ENCODE measurements around the gene ARHGAP40. TPM values are rescaled to one million over a fixed set of nuclear protein-coding genes. Genes with fewer than 3 reads are reported as not detected.

The ARHGAP40 gene
- total and polyA plus RNA-seq, 2 experiments from 2014 or later = 0.21 TPM; not detected in 1

DNA sequence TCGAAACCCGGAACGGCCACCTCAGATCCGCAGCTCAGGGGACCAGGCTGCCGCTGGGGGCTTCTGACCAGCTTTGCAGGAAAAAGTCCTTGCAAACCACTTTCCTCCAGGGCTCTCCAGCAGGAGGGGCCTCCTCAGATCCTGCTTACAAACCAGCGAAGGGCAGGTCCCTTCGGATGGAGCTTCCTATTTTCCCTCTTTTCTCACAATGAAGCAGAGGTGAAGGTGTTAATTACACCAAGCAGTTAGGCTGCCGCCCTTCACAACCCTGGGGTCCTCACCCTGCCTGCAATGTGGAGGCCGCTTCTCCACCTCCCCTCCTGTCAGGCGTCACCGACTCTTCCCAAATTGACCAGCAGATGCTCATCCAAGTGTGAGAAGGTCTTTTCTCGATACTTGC, 5.7 kb downstream of the ARHGAP40 start (continued):
- TF ChIP-seq, protein P1, sequence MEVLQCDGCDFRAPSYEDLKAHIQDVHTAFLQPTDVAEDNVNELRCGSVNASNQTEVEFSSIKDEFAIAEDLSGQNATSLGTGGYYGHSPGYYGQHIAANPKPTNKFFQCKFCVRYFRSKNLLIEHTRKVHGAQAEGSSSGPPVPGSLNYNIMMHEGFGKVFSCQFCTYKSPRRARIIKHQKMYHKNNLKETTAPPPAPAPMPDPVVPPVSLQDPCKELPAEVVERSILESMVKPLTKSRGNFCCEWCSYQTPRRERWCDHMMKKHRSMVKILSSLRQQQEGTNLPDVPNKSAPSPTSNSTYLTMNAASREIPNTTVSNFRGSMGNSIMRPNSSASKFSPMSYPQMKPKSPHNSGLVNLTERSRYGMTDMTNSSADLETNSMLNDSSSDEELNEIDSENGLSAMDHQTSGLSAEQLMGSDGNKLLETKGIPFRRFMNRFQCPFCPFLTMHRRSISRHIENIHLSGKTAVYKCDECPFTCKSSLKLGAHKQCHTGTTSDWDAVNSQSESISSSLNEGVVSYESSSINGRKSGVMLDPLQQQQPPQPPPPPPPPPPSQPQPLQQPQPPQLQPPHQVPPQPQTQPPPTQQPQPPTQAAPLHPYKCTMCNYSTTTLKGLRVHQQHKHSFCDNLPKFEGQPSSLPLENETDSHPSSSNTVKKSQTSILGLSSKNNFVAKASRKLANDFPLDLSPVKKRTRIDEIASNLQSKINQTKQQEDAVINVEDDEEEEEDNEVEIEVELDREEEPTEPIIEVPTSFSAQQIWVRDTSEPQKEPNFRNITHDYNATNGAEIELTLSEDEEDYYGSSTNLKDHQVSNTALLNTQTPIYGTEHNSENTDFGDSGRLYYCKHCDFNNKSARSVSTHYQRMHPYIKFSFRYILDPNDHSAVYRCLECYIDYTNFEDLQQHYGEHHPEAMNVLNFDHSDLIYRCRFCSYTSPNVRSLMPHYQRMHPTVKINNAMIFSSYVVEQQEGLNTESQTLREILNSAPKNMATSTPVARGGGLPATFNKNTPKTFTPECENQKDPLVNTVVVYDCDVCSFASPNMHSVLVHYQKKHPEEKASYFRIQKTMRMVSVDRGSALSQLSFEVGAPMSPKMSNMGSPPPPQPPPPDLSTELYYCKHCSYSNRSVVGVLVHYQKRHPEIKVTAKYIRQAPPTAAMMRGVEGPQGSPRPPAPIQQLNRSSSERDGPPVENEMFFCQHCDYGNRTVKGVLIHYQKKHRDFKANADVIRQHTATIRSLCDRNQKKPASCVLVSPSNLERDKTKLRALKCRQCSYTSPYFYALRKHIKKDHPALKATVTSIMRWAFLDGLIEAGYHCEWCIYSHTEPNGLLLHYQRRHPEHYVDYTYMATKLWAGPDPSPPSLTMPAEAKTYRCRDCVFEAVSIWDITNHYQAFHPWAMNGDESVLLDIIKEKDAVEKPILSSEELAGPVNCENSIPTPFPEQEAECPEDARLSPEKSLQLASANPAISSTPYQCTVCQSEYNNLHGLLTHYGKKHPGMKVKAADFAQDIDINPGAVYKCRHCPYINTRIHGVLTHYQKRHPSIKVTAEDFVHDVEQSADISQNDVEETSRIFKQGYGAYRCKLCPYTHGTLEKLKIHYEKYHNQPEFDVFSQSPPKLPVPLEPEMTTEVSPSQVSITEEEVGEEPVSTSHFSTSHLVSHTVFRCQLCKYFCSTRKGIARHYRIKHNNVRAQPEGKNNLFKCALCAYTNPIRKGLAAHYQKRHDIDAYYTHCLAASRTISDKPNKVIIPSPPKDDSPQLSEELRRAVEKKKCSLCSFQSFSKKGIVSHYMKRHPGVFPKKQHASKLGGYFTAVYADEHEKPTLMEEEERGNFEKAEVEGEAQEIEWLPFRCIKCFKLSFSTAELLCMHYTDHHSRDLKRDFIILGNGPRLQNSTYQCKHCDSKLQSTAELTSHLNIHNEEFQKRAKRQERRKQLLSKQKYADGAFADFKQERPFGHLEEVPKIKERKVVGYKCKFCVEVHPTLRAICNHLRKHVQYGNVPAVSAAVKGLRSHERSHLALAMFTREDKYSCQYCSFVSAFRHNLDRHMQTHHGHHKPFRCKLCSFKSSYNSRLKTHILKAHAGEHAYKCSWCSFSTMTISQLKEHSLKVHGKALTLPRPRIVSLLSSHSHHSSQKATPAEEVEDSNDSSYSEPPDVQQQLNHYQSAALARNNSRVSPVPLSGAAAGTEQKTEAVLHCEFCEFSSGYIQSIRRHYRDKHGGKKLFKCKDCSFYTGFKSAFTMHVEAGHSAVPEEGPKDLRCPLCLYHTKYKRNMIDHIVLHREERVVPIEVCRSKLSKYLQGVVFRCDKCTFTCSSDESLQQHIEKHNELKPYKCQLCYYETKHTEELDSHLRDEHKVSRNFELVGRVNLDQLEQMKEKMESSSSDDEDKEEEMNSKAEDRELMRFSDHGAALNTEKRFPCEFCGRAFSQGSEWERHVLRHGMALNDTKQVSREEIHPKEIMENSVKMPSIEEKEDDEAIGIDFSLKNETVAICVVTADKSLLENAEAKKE (CRISPR knock-in tag; IDR thresholded peaks at IDR 0.05) = no peak
- TF ChIP-seq EZH2 (IDR thresholded peaks at IDR 0.05; ENCODE audit: low read depth, unreplicated experiment) = no peak
- no peak for TF ChIP-seq ZNF114 (CRISPR knock-in tag; IDR thresholded peaks at IDR 0.05)
- TF ChIP-seq POLR2AphosphoS5 (IDR thresholded peaks at IDR 0.05; ENCODE audit: low read depth) = no peak
- no peak for TF ChIP-seq EZH2phosphoT487 (IDR thresholded peaks at IDR 0.05; ENCODE audit: unreplicated experiment)
- TF ChIP-seq, protein P2, sequence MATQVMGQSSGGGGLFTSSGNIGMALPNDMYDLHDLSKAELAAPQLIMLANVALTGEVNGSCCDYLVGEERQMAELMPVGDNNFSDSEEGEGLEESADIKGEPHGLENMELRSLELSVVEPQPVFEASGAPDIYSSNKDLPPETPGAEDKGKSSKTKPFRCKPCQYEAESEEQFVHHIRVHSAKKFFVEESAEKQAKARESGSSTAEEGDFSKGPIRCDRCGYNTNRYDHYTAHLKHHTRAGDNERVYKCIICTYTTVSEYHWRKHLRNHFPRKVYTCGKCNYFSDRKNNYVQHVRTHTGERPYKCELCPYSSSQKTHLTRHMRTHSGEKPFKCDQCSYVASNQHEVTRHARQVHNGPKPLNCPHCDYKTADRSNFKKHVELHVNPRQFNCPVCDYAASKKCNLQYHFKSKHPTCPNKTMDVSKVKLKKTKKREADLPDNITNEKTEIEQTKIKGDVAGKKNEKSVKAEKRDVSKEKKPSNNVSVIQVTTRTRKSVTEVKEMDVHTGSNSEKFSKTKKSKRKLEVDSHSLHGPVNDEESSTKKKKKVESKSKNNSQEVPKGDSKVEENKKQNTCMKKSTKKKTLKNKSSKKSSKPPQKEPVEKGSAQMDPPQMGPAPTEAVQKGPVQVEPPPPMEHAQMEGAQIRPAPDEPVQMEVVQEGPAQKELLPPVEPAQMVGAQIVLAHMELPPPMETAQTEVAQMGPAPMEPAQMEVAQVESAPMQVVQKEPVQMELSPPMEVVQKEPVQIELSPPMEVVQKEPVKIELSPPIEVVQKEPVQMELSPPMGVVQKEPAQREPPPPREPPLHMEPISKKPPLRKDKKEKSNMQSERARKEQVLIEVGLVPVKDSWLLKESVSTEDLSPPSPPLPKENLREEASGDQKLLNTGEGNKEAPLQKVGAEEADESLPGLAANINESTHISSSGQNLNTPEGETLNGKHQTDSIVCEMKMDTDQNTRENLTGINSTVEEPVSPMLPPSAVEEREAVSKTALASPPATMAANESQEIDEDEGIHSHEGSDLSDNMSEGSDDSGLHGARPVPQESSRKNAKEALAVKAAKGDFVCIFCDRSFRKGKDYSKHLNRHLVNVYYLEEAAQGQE (IDR thresholded peaks at IDR 0.05; ENCODE audit: unreplicated experiment) = no peak
- TF ChIP-seq, protein P3, sequence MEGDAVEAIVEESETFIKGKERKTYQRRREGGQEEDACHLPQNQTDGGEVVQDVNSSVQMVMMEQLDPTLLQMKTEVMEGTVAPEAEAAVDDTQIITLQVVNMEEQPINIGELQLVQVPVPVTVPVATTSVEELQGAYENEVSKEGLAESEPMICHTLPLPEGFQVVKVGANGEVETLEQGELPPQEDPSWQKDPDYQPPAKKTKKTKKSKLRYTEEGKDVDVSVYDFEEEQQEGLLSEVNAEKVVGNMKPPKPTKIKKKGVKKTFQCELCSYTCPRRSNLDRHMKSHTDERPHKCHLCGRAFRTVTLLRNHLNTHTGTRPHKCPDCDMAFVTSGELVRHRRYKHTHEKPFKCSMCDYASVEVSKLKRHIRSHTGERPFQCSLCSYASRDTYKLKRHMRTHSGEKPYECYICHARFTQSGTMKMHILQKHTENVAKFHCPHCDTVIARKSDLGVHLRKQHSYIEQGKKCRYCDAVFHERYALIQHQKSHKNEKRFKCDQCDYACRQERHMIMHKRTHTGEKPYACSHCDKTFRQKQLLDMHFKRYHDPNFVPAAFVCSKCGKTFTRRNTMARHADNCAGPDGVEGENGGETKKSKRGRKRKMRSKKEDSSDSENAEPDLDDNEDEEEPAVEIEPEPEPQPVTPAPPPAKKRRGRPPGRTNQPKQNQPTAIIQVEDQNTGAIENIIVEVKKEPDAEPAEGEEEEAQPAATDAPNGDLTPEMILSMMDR (conservative IDR thresholded peaks at IDR 0.05; ENCODE audit: low read depth in 2 of 2) = no peak
